ENCODE measurements around the gene CANT1. TPM values are rescaled to one million over a fixed set of nuclear protein-coding genes. Genes with fewer than 3 reads are reported as not detected.

The CANT1 gene
- total RNA-seq, 3 donors from 2014 or later (not counting 1 experiment from before 2014, with no cell fraction given): 40.0 to 58.8 (median 53.4) TPM

GRCh38 chr17:79043191-79043930, 33.8 kb upstream of the CANT1 start:
- intact Hi-C loops (cut with micrococcal nuclease): no loop called here
- Histone ChIP-seq H3K4me1 (ENCODE audit: control insufficient read depth, insufficient read depth, low read length) (no peaks in the 10 kb centered on the region), H3K36me3 (ENCODE audit: control insufficient read depth, insufficient read depth, low read length) (no peaks in the 10 kb centered on the region), H3K4me3 (ENCODE audit: low read length) (no peak overlapping the region), H3K9me3 (ENCODE audit: control insufficient read depth, insufficient read depth, low read length) (no peaks in the 10 kb centered on the region), H3K27me3 (ENCODE audit: control insufficient read depth, insufficient read depth, low read length) (peaks cover 5% of the 10 kb centered on the region), H3K27ac (ENCODE audit: low read length) (no peak overlapping the region)
- H3K4me3 Mint-ChIP-seq: no peak overlapping the region
- H3K27me3 Mint-ChIP-seq (ENCODE audit: low read depth in 2 of 2): peaks cover 7 to 15% of the 10 kb centered on the region in 2 donors
- no peaks in the 10 kb centered on the region for H3K36me3 Mint-ChIP-seq
- H3K9me3 Mint-ChIP-seq: no peaks in the 10 kb centered on the region
- WGBS (ENCODE audit: insufficient coverage): 95% methylated on average over 10 of the region's 10 CpGs
- ATAC-seq (no peak), DNase-seq (no peak)
- peaks cover 0 to 10% of the 10 kb centered on the region in 2 donors for H3K4me1 Mint-ChIP-seq
- TF ChIP-seq CTCF (IDR thresholded peaks at IDR 0.05): no peak
- no peak overlapping the region for H3K27ac Mint-ChIP-seq

- Mint-ChIP-seq H3K4me3 (no peak overlapping the region), H3K4me1 (peaks cover 0 to 10% of the 10 kb centered on the region in 2 donors), H3K27ac (no peak overlapping the region), H3K36me3 (no peaks in the 10 kb centered on the region), H3K27me3 (ENCODE audit: low read depth in 2 of 2) (peaks cover 7 to 15% of the 10 kb centered on the region in 2 donors), H3K9me3 (no peaks in the 10 kb centered on the region)
- intact Hi-C loops (cut with micrococcal nuclease): no loop called here
- Histone ChIP-seq H3K36me3 (ENCODE audit: control insufficient read depth, insufficient read depth, low read length) (no peaks in the 10 kb centered on the region), H3K27me3 (ENCODE audit: control insufficient read depth, insufficient read depth, low read length) (peaks cover 5% of the 10 kb centered on the region), H3K27ac (ENCODE audit: low read length) (no peak overlapping the region), H3K9me3 (ENCODE audit: control insufficient read depth, insufficient read depth, low read length) (no peaks in the 10 kb centered on the region), H3K4me1 (ENCODE audit: control insufficient read depth, insufficient read depth, low read length) (no peaks in the 10 kb centered on the region), H3K4me3 (ENCODE audit: low read length) (no peak overlapping the region)
- 82% methylated on average over 10 of the region's 13 CpGs for WGBS (ENCODE audit: insufficient coverage)
- ATAC-seq: peak in 1 of 3 donors; percentile 41
- peak; percentile 51 for TF ChIP-seq CTCF (IDR thresholded peaks at IDR 0.05)
- peak; percentile 33 to 83 for DNase-seq
Observed at GRCh38 chr17:79042421-79043190, 33.0 kb upstream of the CANT1 start.

GRCh38 chr17:79041723-79042420, 32.3 kb upstream of the CANT1 start:
- H3K27me3 ChIP-seq (ENCODE audit: control insufficient read depth, insufficient read depth, low read length): peaks cover 5% of the 10 kb centered on the region
- Mint-ChIP-seq H3K9me3 (no peaks in the 10 kb centered on the region), H3K4me3 (no peak overlapping the region), H3K27ac (no peak overlapping the region), H3K4me1 (peaks cover 0 to 10% of the 10 kb centered on the region in 2 donors), H3K36me3 (no peaks in the 10 kb centered on the region), H3K27me3 (ENCODE audit: low read depth in 2 of 2) (peaks cover 7 to 15% of the 10 kb centered on the region in 2 donors)
- H3K4me3 ChIP-seq (ENCODE audit: low read length): no peak overlapping the region
- intact Hi-C loops (cut with micrococcal nuclease): no loop called here
- ATAC-seq (no peak), DNase-seq (no peak)
- no peaks in the 10 kb centered on the region for H3K9me3 ChIP-seq (ENCODE audit: control insufficient read depth, insufficient read depth, low read length)
- H3K36me3 ChIP-seq (ENCODE audit: control insufficient read depth, insufficient read depth, low read length): no peaks in the 10 kb centered on the region
- H3K4me1 ChIP-seq (ENCODE audit: control insufficient read depth, insufficient read depth, low read length): no peaks in the 10 kb centered on the region
- H3K27ac ChIP-seq (ENCODE audit: low read length): no peak overlapping the region
- WGBS (ENCODE audit: insufficient coverage): 93% methylated on average over 29 of the region's 29 CpGs
- TF ChIP-seq CTCF (IDR thresholded peaks at IDR 0.05): no peak
